ENCODE results near the gene CSNK1A1L.

DNA sequence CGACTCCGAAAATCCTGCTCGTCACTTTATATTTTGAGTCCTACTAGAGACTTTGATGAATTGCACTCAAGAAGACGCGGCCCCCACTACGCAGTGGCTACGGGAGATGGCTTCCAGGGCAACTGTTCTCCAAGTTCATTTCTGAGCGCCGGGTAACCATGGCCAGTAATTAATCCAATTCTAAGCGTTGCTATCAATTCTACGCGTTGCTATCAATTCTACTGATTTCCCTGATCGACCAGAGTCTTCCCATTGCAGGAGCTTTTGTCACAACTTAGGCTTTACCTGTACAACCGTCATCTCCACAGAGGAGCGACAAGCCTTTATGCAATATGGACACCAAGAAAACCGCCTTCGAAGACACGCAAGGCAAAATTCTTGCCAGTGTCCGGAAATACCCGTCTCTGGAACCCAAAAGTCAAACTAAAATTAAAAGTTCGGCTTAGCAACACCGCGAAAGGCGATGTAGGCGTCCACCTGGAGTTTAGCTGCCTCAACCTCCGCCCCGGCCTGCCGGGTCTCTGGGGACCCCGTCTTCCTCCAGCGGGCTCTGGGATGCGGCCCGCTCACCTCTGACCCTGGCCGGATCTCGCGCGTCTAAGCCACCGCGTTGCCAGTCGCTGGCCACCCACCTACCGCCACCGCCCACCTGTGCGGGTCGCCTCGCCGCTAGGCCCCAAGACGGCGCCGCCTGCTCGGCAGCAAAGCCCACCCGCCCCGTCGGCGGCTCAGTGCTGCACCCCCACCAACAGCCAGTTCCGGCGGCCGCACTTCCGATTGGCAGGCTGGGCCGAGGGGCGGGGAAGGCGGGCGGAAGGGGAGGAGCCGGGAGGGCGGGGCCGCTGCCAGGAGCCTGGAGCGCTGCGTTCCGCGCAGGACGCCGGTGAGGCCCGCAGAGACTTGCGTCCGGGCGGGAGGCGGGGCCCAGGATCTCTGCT is 46.3 kb downstream of the CSNK1A1L start, which contains the start of gene SUPT20H:
- no peak for TF ChIP-seq EZH2 (IDR thresholded peaks at IDR 0.05; ENCODE audit: borderline replicate concordance, low read length)
- TF ChIP-seq, protein P1, sequence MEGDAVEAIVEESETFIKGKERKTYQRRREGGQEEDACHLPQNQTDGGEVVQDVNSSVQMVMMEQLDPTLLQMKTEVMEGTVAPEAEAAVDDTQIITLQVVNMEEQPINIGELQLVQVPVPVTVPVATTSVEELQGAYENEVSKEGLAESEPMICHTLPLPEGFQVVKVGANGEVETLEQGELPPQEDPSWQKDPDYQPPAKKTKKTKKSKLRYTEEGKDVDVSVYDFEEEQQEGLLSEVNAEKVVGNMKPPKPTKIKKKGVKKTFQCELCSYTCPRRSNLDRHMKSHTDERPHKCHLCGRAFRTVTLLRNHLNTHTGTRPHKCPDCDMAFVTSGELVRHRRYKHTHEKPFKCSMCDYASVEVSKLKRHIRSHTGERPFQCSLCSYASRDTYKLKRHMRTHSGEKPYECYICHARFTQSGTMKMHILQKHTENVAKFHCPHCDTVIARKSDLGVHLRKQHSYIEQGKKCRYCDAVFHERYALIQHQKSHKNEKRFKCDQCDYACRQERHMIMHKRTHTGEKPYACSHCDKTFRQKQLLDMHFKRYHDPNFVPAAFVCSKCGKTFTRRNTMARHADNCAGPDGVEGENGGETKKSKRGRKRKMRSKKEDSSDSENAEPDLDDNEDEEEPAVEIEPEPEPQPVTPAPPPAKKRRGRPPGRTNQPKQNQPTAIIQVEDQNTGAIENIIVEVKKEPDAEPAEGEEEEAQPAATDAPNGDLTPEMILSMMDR (IDR thresholded peaks at IDR 0.05; ENCODE audit: low read length), result no peak

Measured in OCI-LY1 (cell line).